ENCODE results near the gene PPP2CA. TPM values are rescaled to one million over a fixed set of nuclear protein-coding genes. Genes with fewer than 3 reads are reported as not detected.

PPP2CA gene
- total and polyA plus RNA-seq, 9 of the 15 experiments (the other 6 are each of a cell fraction or from before 2014, with no cell fraction given) = 23.0 to 257 (median 109) TPM

DNA sequence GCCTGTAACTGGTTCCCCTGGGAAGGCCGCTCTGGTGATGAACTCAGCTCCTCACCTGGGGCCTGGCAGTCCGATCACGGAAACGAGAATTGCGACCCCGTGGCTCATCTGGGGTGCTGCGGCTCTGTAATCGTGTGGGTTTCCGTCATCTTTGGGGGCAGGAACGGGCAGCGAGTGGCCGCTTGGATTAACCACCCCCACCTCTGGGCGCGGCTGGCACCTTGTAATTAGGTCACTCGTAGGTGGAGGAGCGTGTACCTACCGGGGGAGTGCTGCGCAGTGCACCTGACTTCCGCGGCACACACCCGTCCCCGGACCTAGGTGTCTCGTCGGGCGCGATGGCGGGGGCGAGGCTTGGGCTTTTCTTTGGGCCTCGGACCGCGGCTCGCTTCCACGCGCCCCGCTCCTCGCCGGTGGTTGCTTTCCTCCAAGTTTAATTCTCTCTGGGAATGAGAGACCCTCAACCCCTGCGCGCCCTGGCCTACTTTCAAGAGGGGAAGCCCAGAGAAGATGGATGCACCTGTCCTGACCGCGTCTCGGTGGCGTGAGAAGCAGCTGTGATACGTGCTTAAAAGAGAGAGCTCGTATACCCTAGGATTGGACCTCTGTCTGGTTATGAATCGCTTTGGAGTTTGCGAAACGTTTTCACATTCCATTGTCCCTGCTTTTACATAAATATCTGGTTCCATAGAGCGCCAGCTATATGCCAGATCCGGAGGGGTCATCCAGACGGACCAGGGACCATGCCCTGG lies 744 bp upstream of the PPP2CA start (continued):
- TF ChIP-seq, protein P1, sequence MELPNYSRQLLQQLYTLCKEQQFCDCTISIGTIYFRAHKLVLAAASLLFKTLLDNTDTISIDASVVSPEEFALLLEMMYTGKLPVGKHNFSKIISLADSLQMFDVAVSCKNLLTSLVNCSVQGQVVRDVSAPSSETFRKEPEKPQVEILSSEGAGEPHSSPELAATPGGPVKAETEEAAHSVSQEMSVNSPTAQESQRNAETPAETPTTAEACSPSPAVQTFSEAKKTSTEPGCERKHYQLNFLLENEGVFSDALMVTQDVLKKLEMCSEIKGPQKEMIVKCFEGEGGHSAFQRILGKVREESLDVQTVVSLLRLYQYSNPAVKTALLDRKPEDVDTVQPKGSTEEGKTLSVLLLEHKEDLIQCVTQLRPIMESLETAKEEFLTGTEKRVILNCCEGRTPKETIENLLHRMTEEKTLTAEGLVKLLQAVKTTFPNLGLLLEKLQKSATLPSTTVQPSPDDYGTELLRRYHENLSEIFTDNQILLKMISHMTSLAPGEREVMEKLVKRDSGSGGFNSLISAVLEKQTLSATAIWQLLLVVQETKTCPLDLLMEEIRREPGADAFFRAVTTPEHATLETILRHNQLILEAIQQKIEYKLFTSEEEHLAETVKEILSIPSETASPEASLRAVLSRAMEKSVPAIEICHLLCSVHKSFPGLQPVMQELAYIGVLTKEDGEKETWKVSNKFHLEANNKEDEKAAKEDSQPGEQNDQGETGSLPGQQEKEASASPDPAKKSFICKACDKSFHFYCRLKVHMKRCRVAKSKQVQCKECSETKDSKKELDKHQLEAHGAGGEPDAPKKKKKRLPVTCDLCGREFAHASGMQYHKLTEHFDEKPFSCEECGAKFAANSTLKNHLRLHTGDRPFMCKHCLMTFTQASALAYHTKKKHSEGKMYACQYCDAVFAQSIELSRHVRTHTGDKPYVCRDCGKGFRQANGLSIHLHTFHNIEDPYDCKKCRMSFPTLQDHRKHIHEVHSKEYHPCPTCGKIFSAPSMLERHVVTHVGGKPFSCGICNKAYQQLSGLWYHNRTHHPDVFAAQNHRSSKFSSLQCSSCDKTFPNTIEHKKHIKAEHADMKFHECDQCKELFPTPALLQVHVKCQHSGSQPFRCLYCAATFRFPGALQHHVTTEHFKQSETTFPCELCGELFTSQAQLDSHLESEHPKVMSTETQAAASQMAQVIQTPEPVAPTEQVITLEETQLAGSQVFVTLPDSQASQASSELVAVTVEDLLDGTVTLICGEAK (IDR thresholded peaks at IDR 0.05) = peak; percentile 51; the same call in 1 of the 2 replicates
- TF ChIP-seq, protein P1 (CRISPR knock-in tag; IDR thresholded peaks at IDR 0.05) = no peak
- TF ChIP-seq, protein P2, sequence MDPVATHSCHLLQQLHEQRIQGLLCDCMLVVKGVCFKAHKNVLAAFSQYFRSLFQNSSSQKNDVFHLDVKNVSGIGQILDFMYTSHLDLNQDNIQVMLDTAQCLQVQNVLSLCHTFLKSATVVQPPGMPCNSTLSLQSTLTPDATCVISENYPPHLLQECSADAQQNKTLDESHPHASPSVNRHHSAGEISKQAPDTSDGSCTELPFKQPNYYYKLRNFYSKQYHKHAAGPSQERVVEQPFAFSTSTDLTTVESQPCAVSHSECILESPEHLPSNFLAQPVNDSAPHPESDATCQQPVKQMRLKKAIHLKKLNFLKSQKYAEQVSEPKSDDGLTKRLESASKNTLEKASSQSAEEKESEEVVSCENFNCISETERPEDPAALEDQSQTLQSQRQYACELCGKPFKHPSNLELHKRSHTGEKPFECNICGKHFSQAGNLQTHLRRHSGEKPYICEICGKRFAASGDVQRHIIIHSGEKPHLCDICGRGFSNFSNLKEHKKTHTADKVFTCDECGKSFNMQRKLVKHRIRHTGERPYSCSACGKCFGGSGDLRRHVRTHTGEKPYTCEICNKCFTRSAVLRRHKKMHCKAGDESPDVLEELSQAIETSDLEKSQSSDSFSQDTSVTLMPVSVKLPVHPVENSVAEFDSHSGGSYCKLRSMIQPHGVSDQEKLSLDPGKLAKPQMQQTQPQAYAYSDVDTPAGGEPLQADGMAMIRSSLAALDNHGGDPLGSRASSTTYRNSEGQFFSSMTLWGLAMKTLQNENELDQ (CRISPR knock-in tag; IDR thresholded peaks at IDR 0.05; ENCODE audit: borderline replicate concordance) = no peak
- TF ChIP-seq POU5F1 (IDR thresholded peaks at IDR 0.05; ENCODE audit: borderline replicate concordance, low read depth, low read length, partially characterized antibody) (no peak), ELF4 (CRISPR knock-in tag; IDR thresholded peaks at IDR 0.05) (no peak)
- TF ChIP-seq, protein P3, sequence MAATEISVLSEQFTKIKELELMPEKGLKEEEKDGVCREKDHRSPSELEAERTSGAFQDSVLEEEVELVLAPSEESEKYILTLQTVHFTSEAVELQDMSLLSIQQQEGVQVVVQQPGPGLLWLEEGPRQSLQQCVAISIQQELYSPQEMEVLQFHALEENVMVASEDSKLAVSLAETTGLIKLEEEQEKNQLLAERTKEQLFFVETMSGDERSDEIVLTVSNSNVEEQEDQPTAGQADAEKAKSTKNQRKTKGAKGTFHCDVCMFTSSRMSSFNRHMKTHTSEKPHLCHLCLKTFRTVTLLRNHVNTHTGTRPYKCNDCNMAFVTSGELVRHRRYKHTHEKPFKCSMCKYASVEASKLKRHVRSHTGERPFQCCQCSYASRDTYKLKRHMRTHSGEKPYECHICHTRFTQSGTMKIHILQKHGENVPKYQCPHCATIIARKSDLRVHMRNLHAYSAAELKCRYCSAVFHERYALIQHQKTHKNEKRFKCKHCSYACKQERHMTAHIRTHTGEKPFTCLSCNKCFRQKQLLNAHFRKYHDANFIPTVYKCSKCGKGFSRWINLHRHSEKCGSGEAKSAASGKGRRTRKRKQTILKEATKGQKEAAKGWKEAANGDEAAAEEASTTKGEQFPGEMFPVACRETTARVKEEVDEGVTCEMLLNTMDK (IDR thresholded peaks at IDR 0.05; ENCODE audit: borderline replicate concordance, insufficient read depth, low read depth, low read length, poor library complexity, severe bottlenecking) = no peak

Measured in K562 (cell line).